Adrenal gland (tissue), 12 donors: ENCODE results near the gene TNIP2. TPM values are rescaled to one million over a fixed set of nuclear protein-coding genes. Genes with fewer than 3 reads are reported as not detected.

ENCODE experiments used
- DNase-seq, 7 donors: peaks; one replicate each; pipeline ENCODE4 v3.0.0-alpha.2; 2019 to 2020
- H3K27ac ChIP-seq, 5 donors: fragments of 200-600 bp; sonication (generic) in 4 of 5; 1 replicate in 3 of 5; 2 replicates in 2 of 5; pipeline versions ENCODE4 v1.5.1 to v1.8.0; 2016 to 2020; ENCODE audit warnings: mild to moderate bottlenecking in 1 of 5
- H3K27me3 ChIP-seq: fragments of 200-600 bp; 2 replicates; pipeline ENCODE4 v1.8.0; 2021
- H3K36me3 ChIP-seq, 2 donors: fragments of 200-600 bp; replicated peaks in 1 of 2; 1 replicate in 1 of 2; 2 replicates in 1 of 2; pipeline versions ENCODE4 v1.5.1 to v1.8.0; 2018 to 2022
- H3K4me1 ChIP-seq, 2 donors: fragments of 200-600 bp; replicated peaks in 1 of 2; 1 replicate in 1 of 2; 2 replicates in 1 of 2; pipeline versions ENCODE4 v1.5.1 to v1.8.0; 2018 to 2021
- H3K4me3 ChIP-seq, 4 donors: fragments of 200-600 bp; sonication (generic) in 3 of 4; one replicate each; pipeline ENCODE4 v1.5.1; 2016 to 2018
- H3K9me3 ChIP-seq, 3 donors: fragments of 200-600 bp; sonication (generic) in 1 of 3; replicated peaks in 1 of 3; 1 replicate in 2 of 3; 2 replicates in 1 of 3; pipeline versions ENCODE4 v1.5.1 to v1.8.0; 2016 to 2021
- POLR2A ChIP-seq, 2 donors: fragments of 450-650 bp; IDR thresholded peaks; one replicate each; pipeline ENCODE4 v1.6.1; 2017; ENCODE audit warnings: antibody characterized with exemption in 2 of 2, mild to moderate bottlenecking in 2 of 2, moderate library complexity in 1 of 2
- WGBS, 4 donors: extraction: QIAGEN DNeasy Blood & Tissue Kit in 2 of 4; methylation state at CpG; one replicate each; pipeline versions ENCODE4 v1.1.5 to v1.1.7; 2013 to 2017; 5-methylcytosine and 5-hydroxymethylcytosine counted together
- intact Hi-C, 2 donors: fragments of 100-400 bp; cut with DNase I; formaldehyde crosslinking; loops; one replicate each; pipeline versions ENCODE4 v1.14.1 to v1.15.0; 2022 to 2023
- polyA plus RNA-seq, 3 donors: library from polyadenylated mRNA; stranded (reverse); fragments of 200-250 nt in 2 of 3; fragments of 350-450 nt in 1 of 3; fragmentation: Illumina TruSeq in 1 of 3; extraction: RNeasy Lipid Tissue Mini Kit (QIAGEN cat#74804) in 1 of 3; gene quantifications; one replicate each; pipeline ENCODE4 v1.2.3, GENCODE V29; 2013 to 2014
- total RNA-seq, 9 donors: library from RNA; depleted of rRNA in 4 of 9; stranded (reverse); fragments of >200 nt in 4 of 9; fragments of 120-200 nt in 1 of 9; fragmentation: NEBNext Ultra II Directional in 1 of 9; extraction: Animal tissue kit (Norgen Biotek cat#: 25700) in 1 of 9; gene quantifications; one replicate each; pipeline versions ENCODE4 v1.1.0 to v1.2.4, GENCODE V29; 2013 to 2023
- TF ChIP-seq, protein P1 (sequence below), 6 experiments: fragments of 450-650 bp in 4 of 6; fragments of 200-600 bp in 2 of 6; sonication (generic) in 1 of 6; IDR thresholded peaks; 1 replicate in 5 of 6; 2 replicates in 1 of 6; pipeline versions ENCODE4 v1.5.1 to v1.8.0; 2016 to 2021; ENCODE audit warnings: antibody characterized with exemption in 6 of 6, mild to moderate bottlenecking in 2 of 6, moderate library complexity in 1 of 6
- donor health status: healthy with polysubstance abuse.
- donor health status: Bipolar disorder and iron deficiency.
- donor health status: DM: yes; HTN: yes; CAD: no.
- donor health status: DM: no; HTN: no; CAD: no.
- donor health status: DM: no; HTN: no; CAD: no.
- donor health status: DM: yes; HTN: yes; CAD: no.

The TNIP2 gene
- total and polyA plus RNA-seq, 12 donors, result 7.8 to 57.7 (median 35.7) TPM

DNA sequence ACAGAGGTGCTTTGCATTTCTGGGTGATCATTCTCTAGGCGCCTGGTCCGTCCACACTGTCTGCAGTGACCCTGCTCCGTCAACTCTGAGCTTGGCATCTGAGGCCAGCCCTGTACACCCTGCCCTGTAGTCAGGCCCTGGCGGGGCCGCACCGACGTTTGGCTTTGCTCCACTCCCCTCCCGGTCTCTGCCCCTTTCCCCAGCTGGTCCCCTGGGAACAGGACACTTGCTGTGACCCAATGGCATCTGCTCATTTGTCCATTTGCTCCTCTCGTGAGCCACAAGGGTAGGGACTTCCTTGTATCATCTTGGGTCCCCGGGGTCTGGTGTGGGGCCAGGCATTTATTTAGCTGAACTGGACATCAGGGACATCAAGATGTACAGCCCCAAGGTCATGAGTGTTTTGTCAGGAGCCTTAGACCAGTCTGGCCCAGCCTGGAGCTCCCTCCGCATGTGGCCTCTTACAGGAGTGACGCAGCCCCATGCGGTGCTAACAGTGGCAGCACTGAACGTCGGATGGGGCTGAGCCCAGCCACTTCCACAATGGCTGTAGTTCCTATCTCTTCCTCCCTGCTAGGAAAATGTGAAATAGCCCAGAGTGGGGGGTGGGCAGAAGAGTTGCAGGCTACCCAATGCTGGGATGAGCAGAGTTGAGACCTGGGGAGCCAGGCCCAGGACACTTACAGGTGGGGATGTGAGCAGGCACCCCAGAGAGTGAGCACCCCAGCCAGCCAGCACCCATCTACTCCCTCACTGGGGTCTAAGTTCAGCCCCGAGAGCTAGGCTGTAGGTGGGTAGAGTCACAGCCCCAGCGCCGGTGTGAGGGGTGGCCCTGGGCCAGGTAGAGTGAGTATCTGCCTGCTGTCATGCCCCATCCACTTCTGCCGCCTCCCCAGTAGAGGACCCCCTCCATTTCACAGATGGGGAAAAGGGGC is 34.7 kb upstream of the TNIP2 start:
- WGBS, 4 donors, result 67 to 91% (median 75%) methylated on average over 8 to 19 of the region's 19 CpGs
- peak overlapping the region in 1 of 5 donors; percentile 65 for H3K27ac ChIP-seq
- TF ChIP-seq, protein P1, sequence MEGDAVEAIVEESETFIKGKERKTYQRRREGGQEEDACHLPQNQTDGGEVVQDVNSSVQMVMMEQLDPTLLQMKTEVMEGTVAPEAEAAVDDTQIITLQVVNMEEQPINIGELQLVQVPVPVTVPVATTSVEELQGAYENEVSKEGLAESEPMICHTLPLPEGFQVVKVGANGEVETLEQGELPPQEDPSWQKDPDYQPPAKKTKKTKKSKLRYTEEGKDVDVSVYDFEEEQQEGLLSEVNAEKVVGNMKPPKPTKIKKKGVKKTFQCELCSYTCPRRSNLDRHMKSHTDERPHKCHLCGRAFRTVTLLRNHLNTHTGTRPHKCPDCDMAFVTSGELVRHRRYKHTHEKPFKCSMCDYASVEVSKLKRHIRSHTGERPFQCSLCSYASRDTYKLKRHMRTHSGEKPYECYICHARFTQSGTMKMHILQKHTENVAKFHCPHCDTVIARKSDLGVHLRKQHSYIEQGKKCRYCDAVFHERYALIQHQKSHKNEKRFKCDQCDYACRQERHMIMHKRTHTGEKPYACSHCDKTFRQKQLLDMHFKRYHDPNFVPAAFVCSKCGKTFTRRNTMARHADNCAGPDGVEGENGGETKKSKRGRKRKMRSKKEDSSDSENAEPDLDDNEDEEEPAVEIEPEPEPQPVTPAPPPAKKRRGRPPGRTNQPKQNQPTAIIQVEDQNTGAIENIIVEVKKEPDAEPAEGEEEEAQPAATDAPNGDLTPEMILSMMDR (IDR thresholded peaks at IDR 0.05), result no peak
- TF ChIP-seq POLR2A (IDR thresholded peaks at IDR 0.05), result no peak
- no peaks in the 10 kb centered on the region for H3K9me3 ChIP-seq
- H3K27me3 ChIP-seq, result no peaks in the 10 kb centered on the region
- no peak overlapping the region for H3K4me3 ChIP-seq
- intact Hi-C loops, result no loop called here
- peak in 2 of 7 donors; percentile 33 to 50 for DNase-seq
- H3K4me1 ChIP-seq, result peaks cover 14 to 52% of the 10 kb centered on the region in 2 donors
- no peaks in the 10 kb centered on the region for H3K36me3 ChIP-seq

DNA sequence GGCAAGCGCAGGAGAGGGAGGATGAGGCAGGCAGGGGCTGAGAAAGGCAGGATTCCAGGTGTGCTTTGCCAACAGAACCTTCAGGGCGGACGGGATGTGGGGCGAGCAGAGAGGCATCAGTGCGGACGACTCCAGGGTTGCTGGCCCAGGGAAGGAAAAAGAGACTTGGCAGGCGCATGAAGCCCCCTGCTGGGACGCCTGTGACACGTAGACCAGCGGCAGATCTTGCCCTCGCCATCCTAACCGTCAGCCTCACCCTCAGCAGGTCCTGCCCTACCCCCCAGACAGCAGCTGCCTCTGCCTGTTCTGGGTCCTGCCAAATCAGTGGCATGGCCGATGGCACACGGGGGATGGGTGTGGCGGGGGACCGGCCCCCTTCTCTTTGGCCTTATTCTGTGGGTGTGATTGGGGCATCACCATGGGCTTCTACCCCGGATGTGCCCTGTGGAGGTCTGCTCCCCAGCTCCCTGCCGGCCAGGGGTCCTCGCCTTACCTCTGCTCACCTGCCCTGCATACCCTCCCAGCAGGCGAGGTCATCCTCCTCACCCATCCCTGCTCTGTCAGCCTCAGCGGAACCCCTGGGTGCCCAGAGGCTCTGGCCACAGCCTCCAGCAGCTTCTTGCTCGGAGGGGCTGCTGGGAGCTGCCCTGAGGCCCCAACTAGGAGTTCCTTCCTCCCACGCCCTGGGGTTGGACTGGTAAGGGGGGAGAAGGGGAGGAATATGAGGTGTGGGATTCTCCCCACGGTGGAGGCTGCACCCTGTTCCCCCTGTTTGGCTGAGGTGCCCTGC is 33.9 kb upstream of the TNIP2 start:
- intact Hi-C loops, result no loop called here
- no peak for DNase-seq

DNA sequence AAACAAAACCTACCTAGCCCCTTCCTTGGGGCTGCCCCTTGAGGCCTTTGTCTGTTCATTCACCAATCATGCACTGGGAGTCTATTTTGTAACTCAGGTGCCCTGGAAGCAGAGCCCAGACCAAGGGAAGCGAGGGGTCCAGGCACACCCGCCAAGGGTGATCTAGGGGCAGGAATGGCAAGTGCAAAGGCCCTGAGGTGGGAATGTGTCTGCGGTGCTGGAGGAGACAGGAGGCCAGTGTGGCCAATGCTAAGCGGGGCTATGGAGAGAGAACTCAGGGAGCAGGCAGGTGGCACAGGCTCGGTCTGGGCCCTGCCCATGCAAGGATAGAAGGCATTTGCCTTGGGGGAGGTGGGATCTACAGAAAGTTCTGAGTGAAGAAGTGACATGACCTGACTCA is 33.2 kb upstream of the TNIP2 start:
- Histone ChIP-seq H3K27me3 (no peaks in the 10 kb centered on the region), H3K4me1 (peaks cover 3 to 37% of the 10 kb centered on the region in 2 donors), H3K36me3 (no peaks in the 10 kb centered on the region), H3K27ac (no peak overlapping the region), H3K9me3 (no peaks in the 10 kb centered on the region), H3K4me3 (no peak overlapping the region)
- intact Hi-C loops, result no loop called here
- WGBS, 4 donors, result 96 to 99% (median 97%) methylated on average over 5 of the region's 5 CpGs
- DNase-seq, result no peak
- TF ChIP-seq POLR2A (IDR thresholded peaks at IDR 0.05), result no peak
- TF ChIP-seq, protein P1 (IDR thresholded peaks at IDR 0.05), result no peak

More for the DNA sequence above, 33.9 kb upstream of the TNIP2 start:
- no peaks in the 10 kb centered on the region for H3K27me3 ChIP-seq
- peaks cover 9 to 43% of the 10 kb centered on the region in 2 donors for H3K4me1 ChIP-seq
- H3K9me3 ChIP-seq, result no peaks in the 10 kb centered on the region
- no peak overlapping the region for H3K4me3 ChIP-seq
- no peaks in the 10 kb centered on the region for H3K36me3 ChIP-seq
- TF ChIP-seq, protein P1 (IDR thresholded peaks at IDR 0.05), result no peak
- no peak for TF ChIP-seq POLR2A (IDR thresholded peaks at IDR 0.05)
- no peak overlapping the region for H3K27ac ChIP-seq
- WGBS, 4 donors, result 91 to 93% (median 92%) methylated on average over 19 to 24 of the region's 24 CpGs

DNA sequence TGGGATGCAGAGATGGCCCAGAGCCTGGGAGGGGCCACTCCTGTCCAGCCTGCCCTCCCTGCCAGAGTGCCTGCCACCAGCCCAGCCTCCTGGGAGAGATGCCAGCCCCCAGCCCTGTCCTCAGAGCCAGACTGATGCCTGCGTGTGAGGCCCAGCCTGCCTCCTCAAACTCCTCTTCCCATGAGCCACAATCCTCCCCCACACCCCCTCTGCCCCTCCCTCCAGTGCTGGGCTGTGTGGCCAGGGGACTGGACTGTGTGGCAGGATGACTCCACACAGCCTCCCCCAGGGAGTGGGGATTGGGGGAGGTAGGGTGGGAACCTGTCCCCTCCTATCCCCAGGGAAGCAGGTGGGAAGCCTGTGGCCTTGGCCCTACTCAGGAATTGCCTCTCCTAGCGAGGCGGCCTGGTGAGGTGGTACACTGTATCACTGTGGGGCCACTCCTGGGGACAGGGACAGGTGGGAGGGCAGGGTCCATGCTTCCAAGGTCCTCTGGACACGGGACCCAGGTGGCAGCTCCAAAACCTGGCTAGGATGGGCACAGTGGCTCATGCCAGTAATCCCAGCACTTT is 32.5 kb upstream of the TNIP2 start:
- DNase-seq, result peak in 4 of 7 donors; percentile 31 to 54 (median 36)
- TF ChIP-seq, protein P1 (IDR thresholded peaks at IDR 0.05), result no peak
- no peak for TF ChIP-seq POLR2A (IDR thresholded peaks at IDR 0.05)
- Histone ChIP-seq H3K9me3 (no peaks in the 10 kb centered on the region), H3K4me1 (peaks cover 0 to 30% of the 10 kb centered on the region in 2 donors), H3K4me3 (no peak overlapping the region), H3K36me3 (no peaks in the 10 kb centered on the region), H3K27me3 (no peaks in the 10 kb centered on the region), H3K27ac (no peak overlapping the region)
- intact Hi-C loops, result no loop called here
- 72 to 100% (median 84%) methylated on average over 2 to 4 of the region's 4 CpGs for WGBS, 4 donors
